Esophagus muscularis mucosa (tissue), 4 donors: ENCODE data around the gene LTV1. TPM values are rescaled to one million over a fixed set of nuclear protein-coding genes. Genes with fewer than 3 reads are reported as not detected.
"Not testable (repeated sequence)": the region's sequence is repeated elsewhere in the genome, so short reads cannot be mapped to it uniquely, and the experiment has no call there.

ENCODE experiments used
- DNase-seq: peaks from one replicate; pipeline ENCODE4 v3.0.0-alpha.2; 2017; ENCODE audit errors: extremely low spot score
- H3K27ac ChIP-seq, 4 donors: fragments of 200-600 bp; sonication (generic); replicated peaks in 1 of 4; 1 replicate in 3 of 4; 2 replicates in 1 of 4; pipeline ENCODE4 v1.5.1; 2016 to 2019; ENCODE audit warnings: mild to moderate bottlenecking in 1 of 4
- H3K27me3 ChIP-seq, 4 donors: fragments of 200-600 bp; sonication (generic); one replicate each; pipeline versions ENCODE4 v1.5.1 to v1.6.0; 2016 to 2019
- H3K36me3 ChIP-seq, 4 donors: fragments of 200-600 bp; sonication (generic); one replicate each; pipeline ENCODE4 v1.5.1; 2016 to 2019
- H3K4me1 ChIP-seq, 4 donors: fragments of 200-600 bp; sonication (generic); one replicate each; pipeline ENCODE4 v1.5.1; 2016 to 2019
- H3K4me3 ChIP-seq, 4 donors: fragments of 200-600 bp; sonication (generic); 1 replicate in 2 of 4; 2 replicates in 2 of 4; pipeline ENCODE4 v1.5.1; 2016 to 2019; ENCODE audit warnings: mild to moderate bottlenecking in 4 of 4, moderate library complexity in 1 of 4
- H3K9me3 ChIP-seq, 4 donors: fragments of 200-600 bp; sonication (generic); 1 replicate in 3 of 4; 2 replicates in 1 of 4; pipeline ENCODE4 v1.5.1; 2016 to 2019
- CTCF ChIP-seq, 3 experiments: fragments of 200-600 bp in 2 of 3; fragments of 450-650 bp in 1 of 3; sonication (generic) in 2 of 3; IDR thresholded peaks; one replicate each; pipeline ENCODE4 v1.5.1; 2017 to 2019; ENCODE audit warnings: antibody characterized with exemption in 3 of 3, mild to moderate bottlenecking in 2 of 3, moderate library complexity in 1 of 3
- EP300 ChIP-seq: sonication (generic); formaldehyde crosslinking; IDR thresholded peaks from one replicate; pipeline ENCODE4 v1.6.1; 2017; ENCODE audit warnings: antibody characterized with exemption
- POLR2A ChIP-seq: fragments of 450-650 bp; IDR thresholded peaks from one replicate; pipeline ENCODE4 v1.6.1; 2017; ENCODE audit warnings: antibody characterized with exemption, moderate library complexity, mild to moderate bottlenecking, low read depth
- POLR2AphosphoS5 ChIP-seq, 2 donors: sonication (generic); formaldehyde crosslinking; IDR thresholded peaks; one replicate each; pipeline ENCODE4 v1.6.1; 2017; ENCODE audit warnings: antibody characterized with exemption in 2 of 2
- WGBS: methylation state at CpG from one replicate; pipeline ENCODE4 v1.1.5; 2018; 5-methylcytosine and 5-hydroxymethylcytosine counted together
- intact Hi-C: fragments of 100-400 bp; cut with DNase I; formaldehyde crosslinking; loops from one replicate; pipeline ENCODE4 v1.15.1; 2023
- total RNA-seq, 4 donors: library from RNA; depleted of rRNA; stranded (reverse); fragments of >200 nt; gene quantifications; one replicate each; pipeline versions ENCODE4 v1.1.0 to v1.2.1, GENCODE V29; 2016

Gene LTV1
- 10 to 100 TPM; 15.0 to 20.0 (median 18.0) TPM for total RNA-seq

- Histone ChIP-seq H3K4me3 (peak within 1 kb of the TSS; percentile 73 to 86 (median 78)), H3K4me1 (peaks cover 11 to 31% (median 22%) of the 10 kb centered on the region in 4 donors), H3K36me3 (peaks cover 27 to 39% (median 34%) of the 10 kb centered on the region in 4 donors), H3K27ac (peak within 1 kb of the TSS; percentile 92 to 96 (median 95)), H3K9me3 (no peaks in the 10 kb centered on the region), H3K27me3 (no peaks in the 10 kb centered on the region)
- intact Hi-C loops, result loop anchor here (5.0 kb wide), 2 partner anchors 166 to 266 kb away; partner anchors contain the start of gene PHACTR2
- TF ChIP-seq POLR2A, result peak; percentile 18
- peak; percentile 86 to 88 for TF ChIP-seq POLR2AphosphoS5 (IDR thresholded peaks at IDR 0.05)
- TF ChIP-seq CTCF (IDR thresholded peaks at IDR 0.05), result peak in 1 of 3 experiments; percentile 17
- no peak for TF ChIP-seq EP300
- peak; percentile 99 for DNase-seq
- WGBS, result 0% methylated on average over 11 of the region's 64 CpGs
Observed at GRCh38 chr6:143842902-143843676, at the start of gene LTV1. Gene LTV1, plus strand, starts transcription at chr6:143843338. Its CDS starts 140 bp downstream, at chr6:143843478.

GRCh38 chr6:143796551-143796950, 46.6 kb upstream of the LTV1 start:
- intact Hi-C loops, H3K4me3 ChIP-seq, H3K27me3 ChIP-seq, DNase-seq, H3K4me1 ChIP-seq, H3K27ac ChIP-seq: not testable (repeated sequence)
- WGBS, result 100% methylated on average over 2 of the region's 2 CpGs
- Histone ChIP-seq H3K9me3 (peaks cover 0 to 12% (median 6%) of the 10 kb centered on the region in 4 donors), H3K36me3 (peaks cover 0 to 33% (median 9%) of the 10 kb centered on the region in 4 donors)

GRCh38 chr6:143798487-143798886, 44.7 kb upstream of the LTV1 start:
- H3K4me1 ChIP-seq, H3K4me3 ChIP-seq, DNase-seq, H3K27ac ChIP-seq, H3K9me3 ChIP-seq, H3K27me3 ChIP-seq, intact Hi-C loops: not testable (repeated sequence)
- 98% methylated on average over 3 of the region's 3 CpGs for WGBS
- peaks cover 0 to 14% (median 7%) of the 10 kb centered on the region in 4 donors for H3K36me3 ChIP-seq

GRCh38 chr6:143802833-143803565, 40.1 kb upstream of the LTV1 start:
- Histone ChIP-seq H3K36me3 (peaks cover 7 to 20% (median 14%) of the 10 kb centered on the region in 4 donors), H3K4me3 (no peak overlapping the region), H3K27me3 (no peaks in the 10 kb centered on the region), H3K9me3 (peaks cover 0 to 6% (median 3%) of the 10 kb centered on the region in 4 donors), H3K27ac (no peak overlapping the region), H3K4me1 (no peaks in the 10 kb centered on the region)
- intact Hi-C loops, result no loop called here
- DNase-seq, result no peak
- WGBS, result 93% methylated on average over 8 of the region's 8 CpGs
- TF ChIP-seq POLR2AphosphoS5 (IDR thresholded peaks at IDR 0.05), result no peak

GRCh38 chr6:143803769-143804568, 39.2 kb upstream of the LTV1 start:
- peaks cover 4 to 29% (median 21%) of the 10 kb centered on the region in 4 donors for H3K36me3 ChIP-seq
- TF ChIP-seq CTCF (IDR thresholded peaks at IDR 0.05) (no peak), POLR2AphosphoS5 (IDR thresholded peaks at IDR 0.05) (no peak), EP300 (no peak), POLR2A (no peak)
- no peak overlapping the region for H3K4me3 ChIP-seq
- 88% methylated on average over 9 of the region's 9 CpGs for WGBS
- no peak for DNase-seq
- H3K4me1 ChIP-seq, result no peaks in the 10 kb centered on the region
- intact Hi-C loops, result no loop called here
- H3K9me3 ChIP-seq, result peaks cover 0 to 6% (median 3%) of the 10 kb centered on the region in 4 donors
- no peaks in the 10 kb centered on the region for H3K27me3 ChIP-seq
- H3K27ac ChIP-seq, result no peak overlapping the region
